A549 (cell line): ENCODE results near the gene TMPRSS9.

Experiments used
- CHD2 ChIP-seq: fragments of 150-350 bp; IDR thresholded peaks from 2 replicates; pipeline ENCODE4 v1.6.1; 2014; ENCODE audit warnings: low read length; ENCODE audit not compliant: partially characterized antibody
- EP300 ChIP-seq, 2 experiments: fragments of >200 bp; sonication (Bioruptor Twin); formaldehyde crosslinking; IDR thresholded peaks; 2 replicates in 1 of 2; 3 replicates in 1 of 2; pipeline ENCODE4 v1.6.1; 2016 to 2017
- JUN ChIP-seq, 2 experiments: fragments of >200 bp; sonication (Bioruptor Twin); formaldehyde crosslinking; IDR thresholded peaks; 2 replicates in 1 of 2; 3 replicates in 1 of 2; pipeline ENCODE4 v1.6.1; 2016 to 2017
- PHF8 ChIP-seq: fragments of 200-600 bp; sonication (generic); IDR thresholded peaks from 2 replicates; pipeline ENCODE4 v1.6.1; 2016; ENCODE audit warnings: low read depth, mild to moderate bottlenecking, antibody characterized with exemption, moderate library complexity, borderline replicate concordance
- POLR2A ChIP-seq: IDR thresholded peaks from 2 replicates; pipeline ENCODE4 v1.6.1; 2012; ENCODE audit warnings: mild to moderate bottlenecking, low read length
- RAD21 ChIP-seq, 2 experiments: fragments of >200 bp in 1 of 2; sonication (Bioruptor Twin) in 1 of 2; formaldehyde crosslinking in 1 of 2; IDR thresholded peaks in 1 of 2; conservative IDR thresholded peaks in 1 of 2; 2 replicates in 1 of 2; 3 replicates in 1 of 2; pipeline ENCODE4 v1.6.1; 2012 to 2018; ENCODE audit warnings: inconsistent platforms in 1 of 2
- RNF2 ChIP-seq: fragments of 200-600 bp; sonication (generic); IDR thresholded peaks from 2 replicates; pipeline ENCODE4 v1.6.1; 2016; ENCODE audit warnings: low read depth, mild to moderate bottlenecking, antibody characterized with exemption, moderate library complexity, borderline replicate concordance
- SMC3 ChIP-seq: fragments of >200 bp; sonication (Bioruptor Twin); formaldehyde crosslinking; IDR thresholded peaks from 3 replicates; pipeline ENCODE4 v1.6.1; 2018; ENCODE audit warnings: inconsistent platforms
- TF ChIP-seq, protein P1 (sequence below): fragments of >200 bp; sonication (Bioruptor Twin); formaldehyde crosslinking; IDR thresholded peaks from 3 replicates; pipeline ENCODE4 v1.5.1; 2016
- TF ChIP-seq, protein P2 (sequence below): fragments of 150-350 bp; IDR thresholded peaks from 2 replicates; pipeline ENCODE4 v1.6.1; 2014; ENCODE audit warnings: low read depth, mild to moderate bottlenecking, low read length
- TF ChIP-seq, protein P3 (sequence below): IDR thresholded peaks from 2 replicates; pipeline ENCODE4 v1.6.1; 2012

DNA sequence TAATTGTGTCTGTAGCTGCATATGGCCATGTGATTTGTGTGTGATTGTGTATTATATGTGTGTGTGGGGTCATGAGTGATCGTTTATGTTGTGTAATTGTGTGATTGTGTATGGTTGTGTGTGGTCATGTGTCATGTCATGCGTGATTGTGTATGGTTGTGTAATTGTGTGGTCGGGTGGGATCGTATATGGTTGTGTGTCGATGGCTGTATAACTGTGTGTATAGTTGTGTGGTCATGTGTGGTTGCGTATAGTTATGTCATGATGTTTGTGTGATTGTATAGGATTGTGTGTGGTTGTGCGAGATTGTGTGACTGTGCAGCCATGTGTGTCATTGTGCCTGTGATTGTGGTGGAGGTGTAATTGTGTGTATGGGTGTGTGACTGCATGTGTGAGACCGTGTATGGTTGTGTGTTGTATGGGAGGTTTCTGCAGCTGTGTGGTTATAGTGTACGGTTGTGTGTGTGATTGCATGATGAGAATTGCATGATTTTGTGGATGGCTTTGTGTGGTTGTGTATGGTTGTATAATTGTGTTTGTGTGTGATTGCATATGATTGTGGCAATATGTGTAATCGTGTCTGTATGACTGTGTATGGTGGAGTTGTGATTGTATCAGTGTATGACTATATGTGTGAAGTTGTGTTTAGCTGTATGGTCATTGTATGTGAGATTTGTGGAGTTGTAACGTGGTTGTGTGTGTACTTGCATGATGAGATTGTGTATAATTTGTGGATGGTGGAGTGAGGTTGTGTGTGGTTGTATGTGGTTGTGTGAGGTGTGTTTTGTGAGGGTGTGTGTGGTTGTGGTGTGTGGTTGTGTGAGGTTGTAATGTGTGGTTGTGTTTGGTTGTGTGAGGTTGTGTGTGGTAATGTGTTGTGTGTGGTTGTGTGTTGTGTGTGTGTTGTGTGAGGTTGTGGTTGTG, 2.2 kb downstream of the TMPRSS9 start:
- TF ChIP-seq EP300 (IDR thresholded peaks at IDR 0.05) (no peak), RNF2 (no peak), POLR2A (no peak), SMC3 (no peak), PHF8 (no peak), JUN (IDR thresholded peaks at IDR 0.05) (no peak), CHD2 (no peak), RAD21 (conservative IDR thresholded peaks at IDR 0.05 in 1 of 2, IDR thresholded peaks at IDR 0.05 in 1 of 2) (no peak)
- TF ChIP-seq, protein P1, sequence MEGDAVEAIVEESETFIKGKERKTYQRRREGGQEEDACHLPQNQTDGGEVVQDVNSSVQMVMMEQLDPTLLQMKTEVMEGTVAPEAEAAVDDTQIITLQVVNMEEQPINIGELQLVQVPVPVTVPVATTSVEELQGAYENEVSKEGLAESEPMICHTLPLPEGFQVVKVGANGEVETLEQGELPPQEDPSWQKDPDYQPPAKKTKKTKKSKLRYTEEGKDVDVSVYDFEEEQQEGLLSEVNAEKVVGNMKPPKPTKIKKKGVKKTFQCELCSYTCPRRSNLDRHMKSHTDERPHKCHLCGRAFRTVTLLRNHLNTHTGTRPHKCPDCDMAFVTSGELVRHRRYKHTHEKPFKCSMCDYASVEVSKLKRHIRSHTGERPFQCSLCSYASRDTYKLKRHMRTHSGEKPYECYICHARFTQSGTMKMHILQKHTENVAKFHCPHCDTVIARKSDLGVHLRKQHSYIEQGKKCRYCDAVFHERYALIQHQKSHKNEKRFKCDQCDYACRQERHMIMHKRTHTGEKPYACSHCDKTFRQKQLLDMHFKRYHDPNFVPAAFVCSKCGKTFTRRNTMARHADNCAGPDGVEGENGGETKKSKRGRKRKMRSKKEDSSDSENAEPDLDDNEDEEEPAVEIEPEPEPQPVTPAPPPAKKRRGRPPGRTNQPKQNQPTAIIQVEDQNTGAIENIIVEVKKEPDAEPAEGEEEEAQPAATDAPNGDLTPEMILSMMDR, result no peak
- TF ChIP-seq, protein P2, sequence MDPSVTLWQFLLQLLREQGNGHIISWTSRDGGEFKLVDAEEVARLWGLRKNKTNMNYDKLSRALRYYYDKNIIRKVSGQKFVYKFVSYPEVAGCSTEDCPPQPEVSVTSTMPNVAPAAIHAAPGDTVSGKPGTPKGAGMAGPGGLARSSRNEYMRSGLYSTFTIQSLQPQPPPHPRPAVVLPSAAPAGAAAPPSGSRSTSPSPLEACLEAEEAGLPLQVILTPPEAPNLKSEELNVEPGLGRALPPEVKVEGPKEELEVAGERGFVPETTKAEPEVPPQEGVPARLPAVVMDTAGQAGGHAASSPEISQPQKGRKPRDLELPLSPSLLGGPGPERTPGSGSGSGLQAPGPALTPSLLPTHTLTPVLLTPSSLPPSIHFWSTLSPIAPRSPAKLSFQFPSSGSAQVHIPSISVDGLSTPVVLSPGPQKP, result no peak
- TF ChIP-seq, protein P3, sequence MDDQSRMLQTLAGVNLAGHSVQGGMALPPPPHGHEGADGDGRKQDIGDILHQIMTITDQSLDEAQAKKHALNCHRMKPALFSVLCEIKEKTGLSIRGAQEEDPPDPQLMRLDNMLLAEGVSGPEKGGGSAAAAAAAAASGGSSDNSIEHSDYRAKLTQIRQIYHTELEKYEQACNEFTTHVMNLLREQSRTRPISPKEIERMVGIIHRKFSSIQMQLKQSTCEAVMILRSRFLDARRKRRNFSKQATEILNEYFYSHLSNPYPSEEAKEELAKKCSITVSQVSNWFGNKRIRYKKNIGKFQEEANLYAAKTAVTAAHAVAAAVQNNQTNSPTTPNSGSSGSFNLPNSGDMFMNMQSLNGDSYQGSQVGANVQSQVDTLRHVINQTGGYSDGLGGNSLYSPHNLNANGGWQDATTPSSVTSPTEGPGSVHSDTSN, result no peak
